Trophoblast cell (in vitro differentiated cells and primary cell): Measurements from ENCODE around the gene ZNF674.

Experiments used
- DNase-seq, 2 donors: peaks; one replicate each; pipeline ENCODE4 v3.0.0-alpha.2; 2016
- H2AFZ ChIP-seq: 2 replicates; pipeline ENCODE4 v1.6.1; 2013; ENCODE audit warnings: low read length, moderate library complexity, mild to moderate bottlenecking; ENCODE audit not compliant: insufficient read depth, poor library complexity
- H2AK5ac ChIP-seq: 2 replicates; pipeline ENCODE4 v1.6.1; 2013; ENCODE audit warnings: mild to moderate bottlenecking, low read length
- H2BK120ac ChIP-seq: 2 replicates; pipeline ENCODE4 v1.6.1; 2013; ENCODE audit warnings: low read length, mild to moderate bottlenecking, moderate library complexity; ENCODE audit not compliant: insufficient read depth, poor library complexity
- H2BK12ac ChIP-seq: 2 replicates; pipeline ENCODE4 v1.6.1; 2013; ENCODE audit warnings: mild to moderate bottlenecking, low read length, moderate library complexity
- H2BK5ac ChIP-seq: 2 replicates; pipeline ENCODE4 v1.6.1; 2013; ENCODE audit warnings: low read length, low read depth, moderate library complexity, mild to moderate bottlenecking; ENCODE audit not compliant: poor library complexity
- H3K14ac ChIP-seq: 2 replicates; pipeline ENCODE4 v1.6.1; 2013; ENCODE audit warnings: mild to moderate bottlenecking, low read length
- H3K18ac ChIP-seq: 2 replicates; pipeline ENCODE4 v1.6.1; 2013; ENCODE audit warnings: mild to moderate bottlenecking, low read length
- H3K23ac ChIP-seq: 2 replicates; pipeline ENCODE4 v1.6.1; 2013; ENCODE audit warnings: low read length
- H3K27ac ChIP-seq: 2 replicates; pipeline ENCODE4 v1.5.1; 2013; ENCODE audit warnings: low read depth, mild to moderate bottlenecking, inconsistent platforms, low read length, moderate library complexity
- H3K27me3 ChIP-seq: 2 replicates; pipeline ENCODE4 v1.6.1; 2013; ENCODE audit warnings: inconsistent platforms, mild to moderate bottlenecking, low read length, moderate library complexity; ENCODE audit not compliant: insufficient read depth
- H3K36me3 ChIP-seq, 2 experiments: 1 replicate in 1 of 2; 2 replicates in 1 of 2; pipeline ENCODE4 v1.6.1; 2013; ENCODE audit warnings: low read length in 2 of 2, mild to moderate bottlenecking in 2 of 2, moderate library complexity in 1 of 2; ENCODE audit not compliant: insufficient read depth in 2 of 2, control insufficient read depth in 1 of 2
- H3K4ac ChIP-seq: 2 replicates; pipeline ENCODE4 v1.6.1; 2013; ENCODE audit warnings: low read depth, mild to moderate bottlenecking, low read length, moderate library complexity
- H3K4me1 ChIP-seq, 2 experiments: 1 replicate in 1 of 2; 2 replicates in 1 of 2; pipeline ENCODE4 v1.6.1; 2013; ENCODE audit warnings: low read length in 2 of 2, mild to moderate bottlenecking in 2 of 2, moderate library complexity in 1 of 2; ENCODE audit not compliant: insufficient read depth in 2 of 2, control insufficient read depth in 1 of 2
- H3K4me2 ChIP-seq: 2 replicates; pipeline ENCODE4 v1.6.1; 2013; ENCODE audit warnings: inconsistent platforms, mild to moderate bottlenecking, low read length, moderate library complexity
- H3K4me3 ChIP-seq: 2 replicates; pipeline ENCODE4 v1.5.1; 2013; ENCODE audit warnings: mild to moderate bottlenecking, low read depth, low read length, inconsistent platforms
- H3K79me1 ChIP-seq: one replicate; pipeline ENCODE4 v1.6.1; 2013; ENCODE audit warnings: low read length
- H3K79me2 ChIP-seq: 2 replicates; pipeline ENCODE4 v1.6.1; 2013; ENCODE audit warnings: low read length, mild to moderate bottlenecking; ENCODE audit not compliant: control insufficient read depth, insufficient read depth, poor library complexity
- H3K9ac ChIP-seq: 2 replicates; pipeline ENCODE4 v1.6.1; 2013; ENCODE audit warnings: mild to moderate bottlenecking, low read length
- H3K9me3 ChIP-seq: 2 replicates; pipeline ENCODE4 v1.6.1; 2013; ENCODE audit warnings: low read depth, mild to moderate bottlenecking, control low read depth, inconsistent platforms, low read length; ENCODE audit not compliant: insufficient read depth
- H4K12ac ChIP-seq: 2 replicates; pipeline ENCODE4 v1.6.1; 2013; ENCODE audit warnings: low read depth, mild to moderate bottlenecking, low read length, moderate library complexity
- H4K8ac ChIP-seq: 2 replicates; pipeline ENCODE4 v1.6.1; 2013; ENCODE audit warnings: low read depth, mild to moderate bottlenecking, low read length, moderate library complexity
- H4K91ac ChIP-seq: one replicate; pipeline ENCODE4 v1.6.1; 2013; ENCODE audit warnings: low read depth, mild to moderate bottlenecking, low read length, moderate library complexity
- WGBS: extraction: QIAGEN DNeasy Blood & Tissue Kit; methylation state at CpG from one replicate; pipeline ENCODE4 v1.1.7; 2013; ENCODE audit warnings: missing lambda C conversion rate; ENCODE audit not compliant: insufficient read length, insufficient coverage; ENCODE audit errors: extremely low coverage; 5-methylcytosine and 5-hydroxymethylcytosine counted together

The ZNF674 gene

GRCh38 chrX:46580613-46581012 lies 35.4 kb upstream of the ZNF674 start:
- no peaks in the 10 kb centered on the region for H3K9me3 ChIP-seq
- H2BK120ac ChIP-seq = no peak overlapping the region
- H3K4me1 ChIP-seq = peaks cover 0 to 4% of the 10 kb centered on the region in 2 experiments
- H3K27me3 ChIP-seq = no peaks in the 10 kb centered on the region
- no peak overlapping the region for H4K8ac ChIP-seq
- WGBS = no CpG with 5 or more reads among the region's 6 CpGs
- no peak overlapping the region for H4K12ac ChIP-seq
- H3K79me1 ChIP-seq = no peaks in the 10 kb centered on the region
- H2AFZ ChIP-seq = no peak overlapping the region
- H3K36me3 ChIP-seq = no peaks in the 10 kb centered on the region
- no peak overlapping the region for H3K9ac ChIP-seq
- no peak overlapping the region for H3K4me2 ChIP-seq
- no peak overlapping the region for H3K27ac ChIP-seq
- H3K79me2 ChIP-seq = no peaks in the 10 kb centered on the region
- no peak for DNase-seq
- H2AK5ac ChIP-seq = no peak overlapping the region
- H3K18ac ChIP-seq = no peak overlapping the region
- H3K4ac ChIP-seq = no peak overlapping the region
- H2BK5ac ChIP-seq = no peak overlapping the region
- no peak overlapping the region for H3K14ac ChIP-seq
- H3K4me3 ChIP-seq = no peak overlapping the region
- H2BK12ac ChIP-seq = no peak overlapping the region
- no peak overlapping the region for H3K23ac ChIP-seq
- H4K91ac ChIP-seq = no peak overlapping the region

- no CpG with 5 or more reads among the region's 1 CpG for WGBS
- no peaks in the 10 kb centered on the region for H3K27me3 ChIP-seq
- H4K12ac ChIP-seq = no peak overlapping the region
- H3K36me3 ChIP-seq = no peaks in the 10 kb centered on the region
- H4K8ac ChIP-seq = no peak overlapping the region
- H3K4me3 ChIP-seq = no peak overlapping the region
- H3K23ac ChIP-seq = no peak overlapping the region
- no peak overlapping the region for H2AK5ac ChIP-seq
- no peak for DNase-seq
- no peak overlapping the region for H3K4me2 ChIP-seq
- no peaks in the 10 kb centered on the region for H3K9me3 ChIP-seq
- no peak overlapping the region for H2BK12ac ChIP-seq
- H3K4ac ChIP-seq = no peak overlapping the region
- no peak overlapping the region for H2BK120ac ChIP-seq
- H3K79me1 ChIP-seq = no peaks in the 10 kb centered on the region
- H3K27ac ChIP-seq = no peak overlapping the region
- H3K9ac ChIP-seq = no peak overlapping the region
- peaks cover 11 to 13% of the 10 kb centered on the region in 2 experiments for H3K4me1 ChIP-seq
- no peak overlapping the region for H3K18ac ChIP-seq
- H2BK5ac ChIP-seq = no peak overlapping the region
- H3K79me2 ChIP-seq = peaks cover 2% of the 10 kb centered on the region
- H2AFZ ChIP-seq = no peak overlapping the region
- H4K91ac ChIP-seq = no peak overlapping the region
- no peak overlapping the region for H3K14ac ChIP-seq
Observed at GRCh38 chrX:46579250-46579649, 34.0 kb upstream of the ZNF674 start.

DNA sequence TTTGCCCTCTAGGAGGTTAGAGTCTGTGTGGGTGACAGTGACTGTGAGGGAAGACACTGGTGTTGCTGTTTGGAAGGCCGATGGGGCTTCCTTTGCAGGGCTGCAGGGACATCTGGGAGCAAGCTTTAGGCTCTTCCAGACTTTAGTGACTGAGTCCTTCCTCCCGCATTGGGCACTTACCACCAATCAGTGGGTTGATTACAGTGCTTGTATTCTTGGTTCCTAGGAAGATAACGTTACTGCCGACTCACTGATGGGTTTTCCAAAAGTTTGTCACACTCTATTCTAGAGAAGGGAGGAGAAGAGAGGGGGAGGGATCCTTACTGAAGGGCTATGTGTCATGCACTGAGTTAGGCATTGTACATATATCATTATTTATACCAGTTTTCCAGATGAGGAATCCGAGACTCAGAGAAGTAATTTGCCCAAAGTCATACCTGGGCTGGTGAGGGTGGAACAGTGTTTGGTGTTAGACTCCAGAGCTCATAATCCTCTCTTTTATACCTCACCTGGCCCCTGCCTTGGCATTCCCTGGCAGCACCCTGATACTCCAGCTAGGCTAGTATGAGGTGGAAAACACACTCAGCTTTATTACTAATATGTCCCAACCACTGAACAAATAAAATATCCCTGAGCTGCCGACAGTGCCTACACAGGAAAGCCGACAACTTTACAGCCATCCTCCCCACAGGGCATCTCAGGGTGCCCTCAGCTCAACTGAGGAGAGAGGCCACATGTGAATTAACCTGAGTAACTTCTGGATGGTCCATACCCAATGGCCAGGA lies 32.2 kb upstream of the ZNF674 start:
- no CpG with 5 or more reads among the region's 7 CpGs for WGBS

GRCh38 chrX:46576458-46576857 lies 31.2 kb upstream of the ZNF674 start:
- Histone ChIP-seq H3K4ac (no peak overlapping the region), H3K23ac (no peak overlapping the region), H3K27me3 (no peaks in the 10 kb centered on the region), H4K91ac (no peak overlapping the region), H3K4me2 (no peak overlapping the region), H4K12ac (no peak overlapping the region), H2BK120ac (no peak overlapping the region), H3K4me3 (no peak overlapping the region), H3K9ac (no peak overlapping the region), H3K36me3 (no peaks in the 10 kb centered on the region), H3K14ac (no peak overlapping the region), H2BK12ac (no peak overlapping the region), H4K8ac (no peak overlapping the region), H3K9me3 (no peaks in the 10 kb centered on the region), H3K27ac (no peak overlapping the region), H3K79me1 (no peaks in the 10 kb centered on the region), H3K79me2 (peaks cover 2% of the 10 kb centered on the region), H2AK5ac (no peak overlapping the region), H3K4me1 (peaks cover 11 to 14% of the 10 kb centered on the region in 2 experiments), H2AFZ (no peak overlapping the region), H3K18ac (no peak overlapping the region), H2BK5ac (no peak overlapping the region)
- no CpG with 5 or more reads among the region's 3 CpGs for WGBS
- DNase-seq = no peak

More for the DNA sequence above, 32.2 kb upstream of the ZNF674 start:
- H3K79me2 ChIP-seq = peaks cover 2% of the 10 kb centered on the region
- no peak overlapping the region for H3K27ac ChIP-seq
- H2BK120ac ChIP-seq = no peak overlapping the region
- no peak overlapping the region for H2BK12ac ChIP-seq
- no peak overlapping the region for H3K4me3 ChIP-seq
- no peak overlapping the region for H3K4me2 ChIP-seq
- no peak overlapping the region for H3K14ac ChIP-seq
- no peak overlapping the region for H4K91ac ChIP-seq
- H3K23ac ChIP-seq = no peak overlapping the region
- H3K79me1 ChIP-seq = no peaks in the 10 kb centered on the region
- no peak overlapping the region for H4K8ac ChIP-seq
- no peak overlapping the region for H2BK5ac ChIP-seq
- H3K36me3 ChIP-seq = no peaks in the 10 kb centered on the region
- H3K27me3 ChIP-seq = no peaks in the 10 kb centered on the region
- no peak overlapping the region for H2AK5ac ChIP-seq
- no peak overlapping the region for H3K18ac ChIP-seq
- no peak overlapping the region for H3K4ac ChIP-seq
- no peak overlapping the region for H2AFZ ChIP-seq
- no peak overlapping the region for H4K12ac ChIP-seq
- DNase-seq = no peak
- H3K9ac ChIP-seq = no peak overlapping the region
- peaks cover 11 to 14% of the 10 kb centered on the region in 2 experiments for H3K4me1 ChIP-seq
- no peaks in the 10 kb centered on the region for H3K9me3 ChIP-seq
